GM23338 (cell line): Measurements from ENCODE around the gene ADGRL3. TPM values are rescaled to one million over a fixed set of nuclear protein-coding genes. Genes with fewer than 3 reads are reported as not detected.

Experiments
- ATAC-seq: fragments of 200-7000 bp; cut with Tn5 transposase; 3 replicates; pipeline ENCODE4 v1.9.1; 2020
- DNase-seq: peaks from one replicate; pipeline ENCODE4 v3.0.0-alpha.2; 2015; ENCODE audit warnings: low spot score
- H2AFZ ChIP-seq: fragments of 200-600 bp; sonication (generic); 2 replicates; pipeline ENCODE4 v1.8.0; 2016; ENCODE audit warnings: antibody characterized with exemption, mild to moderate bottlenecking, moderate library complexity
- H3F3A ChIP-seq: fragments of 200-600 bp; sonication (generic); replicated peaks from 2 replicates; pipeline ENCODE4 v1.8.0; 2017; ENCODE audit warnings: antibody characterized with exemption, mixed run types, low read depth
- H3K27ac ChIP-seq: fragments of 200-600 bp; sonication (generic); 2 replicates; pipeline ENCODE4 v1.6.1; 2016; ENCODE audit warnings: low read depth
- H3K27me3 ChIP-seq: fragments of 200-600 bp; sonication (generic); 2 replicates; pipeline ENCODE4 v1.8.0; 2016; ENCODE audit warnings: mild to moderate bottlenecking, mixed run types, moderate library complexity; ENCODE audit not compliant: insufficient read depth
- H3K36me3 ChIP-seq: fragments of 200-600 bp; sonication (generic); 2 replicates; pipeline ENCODE4 v1.8.0; 2016; ENCODE audit warnings: mild to moderate bottlenecking; ENCODE audit not compliant: insufficient read depth
- H3K4me1 ChIP-seq: fragments of 200-600 bp; sonication (generic); 2 replicates; pipeline ENCODE4 v1.8.0; 2016; ENCODE audit warnings: mild to moderate bottlenecking, moderate library complexity; ENCODE audit not compliant: insufficient read depth
- H3K4me2 ChIP-seq: fragments of 200-600 bp; sonication (generic); 2 replicates; pipeline ENCODE4 v1.7.1; 2017; ENCODE audit warnings: mixed run types
- H3K4me3 ChIP-seq: fragments of 200-600 bp; sonication (generic); 2 replicates; pipeline ENCODE4 v1.6.1; 2016; ENCODE audit warnings: mixed run types
- H3K79me2 ChIP-seq: fragments of 200-600 bp; sonication (generic); replicated peaks from 2 replicates; pipeline ENCODE4 v1.8.0; 2017; ENCODE audit warnings: mild to moderate bottlenecking; ENCODE audit not compliant: insufficient read depth
- H3K9me2 ChIP-seq: fragments of 200-600 bp; sonication (generic); 2 replicates; pipeline ENCODE4 v1.8.0; 2017; ENCODE audit not compliant: insufficient read depth
- H4K20me1 ChIP-seq: fragments of 200-600 bp; sonication (generic); replicated peaks from 2 replicates; pipeline ENCODE4 v1.8.0; 2017; ENCODE audit warnings: mild to moderate bottlenecking; ENCODE audit not compliant: insufficient read depth
- H3K27ac Mint-ChIP-seq: 2 replicates; pipeline ENCODE4 v1.8.0; 2020; ENCODE audit warnings: inconsistent platforms, mild to moderate bottlenecking, moderate library complexity, mixed read lengths
- H3K27me3 Mint-ChIP-seq: 3 replicates; pipeline ENCODE4 v1.8.0; 2022; ENCODE audit warnings: low read depth, mild to moderate bottlenecking, moderate library complexity, mixed read lengths, inconsistent platforms; ENCODE audit not compliant: insufficient read depth, poor library complexity
- H3K36me3 Mint-ChIP-seq: 3 replicates; pipeline ENCODE4 v1.8.0; 2021; ENCODE audit warnings: low read depth, mild to moderate bottlenecking, inconsistent platforms, moderate library complexity, mixed read lengths
- H3K4me1 Mint-ChIP-seq: 3 replicates; pipeline ENCODE4 v1.8.0; 2020; ENCODE audit warnings: mild to moderate bottlenecking, inconsistent platforms, mixed read lengths
- H3K4me3 Mint-ChIP-seq: 3 replicates; pipeline ENCODE4 v1.8.0; 2021; ENCODE audit warnings: moderate library complexity, mild to moderate bottlenecking, inconsistent platforms, mixed read lengths
- H3K9me3 Mint-ChIP-seq: 3 replicates; pipeline ENCODE4 v1.8.0; 2020; ENCODE audit warnings: moderate library complexity, mild to moderate bottlenecking, inconsistent platforms, mixed read lengths
- EZH2 ChIP-seq: fragments of 200-600 bp; sonication (generic); IDR thresholded peaks from one replicate; pipeline ENCODE4 v1.8.0; 2017; ENCODE audit warnings: antibody characterized with exemption, mild to moderate bottlenecking, low read depth; ENCODE audit not compliant: unreplicated experiment
- JUNB ChIP-seq: IDR thresholded peaks from one replicate; pipeline ENCODE4 v1.6.1; 2016; ENCODE audit warnings: antibody characterized with exemption; ENCODE audit not compliant: unreplicated experiment
- NANOG ChIP-seq: IDR thresholded peaks from 2 replicates; pipeline ENCODE4 v1.6.1; 2016; ENCODE audit warnings: antibody characterized with exemption, borderline replicate concordance
- polyA plus RNA-seq: library from polyadenylated mRNA; unstranded; fragments of >200 nt; fragmentation: Nextera tagmentation; extraction: Ambion mirVana; gene quantifications from 2 replicates; pipeline ENCODE4 v1.2.1, GENCODE V29; 2016
- total RNA-seq: library from RNA; depleted of rRNA; stranded (reverse); fragments of >200 nt; shearing (Covaris generic); gene quantifications from 2 replicates; pipeline ENCODE4 v1.2.3, GENCODE V29; 2014
- TF ChIP-seq, protein P1 (sequence below): fragments of 250-450 bp; sonication (Bioruptor Pico); IDR thresholded peaks from 2 replicates; pipeline ENCODE4 v1.5.0; 2020; ENCODE audit warnings: mild to moderate bottlenecking, moderate library complexity
- TF ChIP-seq, protein P2 (sequence below): IDR thresholded peaks from 2 replicates; pipeline ENCODE4 v1.6.1; 2016; ENCODE audit warnings: antibody characterized with exemption
- TF ChIP-seq, protein P3 (sequence below), 2 experiments: fragments of 200-600 bp in 1 of 2; sonication (generic) in 1 of 2; conservative IDR thresholded peaks; 2 replicates each; pipeline versions ENCODE4 v1.5.1 to v1.6.1; 2016 to 2017; ENCODE audit warnings: antibody characterized with exemption in 2 of 2, low read depth in 2 of 2, mild to moderate bottlenecking in 2 of 2, moderate library complexity in 1 of 2

The ADGRL3 gene
- total and polyA plus RNA-seq, 2 experiments from 2014 or later: 9.7 to 16.5 TPM

DNA sequence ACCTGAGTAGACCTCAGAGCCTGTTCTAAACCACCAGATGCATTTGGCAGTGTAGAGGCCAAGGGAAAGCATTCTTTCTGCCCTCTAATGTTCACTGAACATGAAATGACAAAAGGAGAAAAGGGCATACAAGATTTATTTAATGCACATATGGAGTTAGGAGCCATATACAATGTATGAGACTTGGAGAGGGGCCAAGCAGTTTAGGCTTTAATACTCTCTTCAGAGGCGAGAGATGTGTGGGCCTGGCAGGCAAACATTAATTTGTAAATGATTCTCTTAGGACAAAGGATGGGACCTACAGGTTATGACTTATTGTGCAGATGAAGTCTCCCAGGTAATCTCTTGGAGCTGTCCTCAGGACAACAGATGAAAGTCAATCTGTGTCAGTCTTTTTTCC, 631.9 kb downstream of the ADGRL3 start:
- no peak overlapping the region for H3K27ac Mint-ChIP-seq
- H3K4me1 Mint-ChIP-seq: peaks cover 49% of the 10 kb centered on the region
- Histone ChIP-seq H3K79me2 (no peaks in the 10 kb centered on the region), H3K9me2 (no peaks in the 10 kb centered on the region), H3K36me3 (no peaks in the 10 kb centered on the region), H3K4me1 (peaks cover 55% of the 10 kb centered on the region), H2AFZ (no peak overlapping the region), H3F3A (no peaks in the 10 kb centered on the region), H4K20me1 (no peaks in the 10 kb centered on the region), H3K27ac (peak overlapping the region; percentile 6; the same call in 1 of the 2 replicates), H3K4me3 (no peak overlapping the region), H3K4me2 (no peak overlapping the region), H3K27me3 (no peaks in the 10 kb centered on the region)
- no peaks in the 10 kb centered on the region for H3K36me3 Mint-ChIP-seq
- H3K9me3 Mint-ChIP-seq: peaks cover 6% of the 10 kb centered on the region; the same call in 1 of the 3 replicates
- H3K4me3 Mint-ChIP-seq: no peak overlapping the region
- ATAC-seq (no peak), DNase-seq (no peak)
- H3K27me3 Mint-ChIP-seq: no peaks in the 10 kb centered on the region
- TF ChIP-seq NANOG: no peak
- TF ChIP-seq, protein P1, sequence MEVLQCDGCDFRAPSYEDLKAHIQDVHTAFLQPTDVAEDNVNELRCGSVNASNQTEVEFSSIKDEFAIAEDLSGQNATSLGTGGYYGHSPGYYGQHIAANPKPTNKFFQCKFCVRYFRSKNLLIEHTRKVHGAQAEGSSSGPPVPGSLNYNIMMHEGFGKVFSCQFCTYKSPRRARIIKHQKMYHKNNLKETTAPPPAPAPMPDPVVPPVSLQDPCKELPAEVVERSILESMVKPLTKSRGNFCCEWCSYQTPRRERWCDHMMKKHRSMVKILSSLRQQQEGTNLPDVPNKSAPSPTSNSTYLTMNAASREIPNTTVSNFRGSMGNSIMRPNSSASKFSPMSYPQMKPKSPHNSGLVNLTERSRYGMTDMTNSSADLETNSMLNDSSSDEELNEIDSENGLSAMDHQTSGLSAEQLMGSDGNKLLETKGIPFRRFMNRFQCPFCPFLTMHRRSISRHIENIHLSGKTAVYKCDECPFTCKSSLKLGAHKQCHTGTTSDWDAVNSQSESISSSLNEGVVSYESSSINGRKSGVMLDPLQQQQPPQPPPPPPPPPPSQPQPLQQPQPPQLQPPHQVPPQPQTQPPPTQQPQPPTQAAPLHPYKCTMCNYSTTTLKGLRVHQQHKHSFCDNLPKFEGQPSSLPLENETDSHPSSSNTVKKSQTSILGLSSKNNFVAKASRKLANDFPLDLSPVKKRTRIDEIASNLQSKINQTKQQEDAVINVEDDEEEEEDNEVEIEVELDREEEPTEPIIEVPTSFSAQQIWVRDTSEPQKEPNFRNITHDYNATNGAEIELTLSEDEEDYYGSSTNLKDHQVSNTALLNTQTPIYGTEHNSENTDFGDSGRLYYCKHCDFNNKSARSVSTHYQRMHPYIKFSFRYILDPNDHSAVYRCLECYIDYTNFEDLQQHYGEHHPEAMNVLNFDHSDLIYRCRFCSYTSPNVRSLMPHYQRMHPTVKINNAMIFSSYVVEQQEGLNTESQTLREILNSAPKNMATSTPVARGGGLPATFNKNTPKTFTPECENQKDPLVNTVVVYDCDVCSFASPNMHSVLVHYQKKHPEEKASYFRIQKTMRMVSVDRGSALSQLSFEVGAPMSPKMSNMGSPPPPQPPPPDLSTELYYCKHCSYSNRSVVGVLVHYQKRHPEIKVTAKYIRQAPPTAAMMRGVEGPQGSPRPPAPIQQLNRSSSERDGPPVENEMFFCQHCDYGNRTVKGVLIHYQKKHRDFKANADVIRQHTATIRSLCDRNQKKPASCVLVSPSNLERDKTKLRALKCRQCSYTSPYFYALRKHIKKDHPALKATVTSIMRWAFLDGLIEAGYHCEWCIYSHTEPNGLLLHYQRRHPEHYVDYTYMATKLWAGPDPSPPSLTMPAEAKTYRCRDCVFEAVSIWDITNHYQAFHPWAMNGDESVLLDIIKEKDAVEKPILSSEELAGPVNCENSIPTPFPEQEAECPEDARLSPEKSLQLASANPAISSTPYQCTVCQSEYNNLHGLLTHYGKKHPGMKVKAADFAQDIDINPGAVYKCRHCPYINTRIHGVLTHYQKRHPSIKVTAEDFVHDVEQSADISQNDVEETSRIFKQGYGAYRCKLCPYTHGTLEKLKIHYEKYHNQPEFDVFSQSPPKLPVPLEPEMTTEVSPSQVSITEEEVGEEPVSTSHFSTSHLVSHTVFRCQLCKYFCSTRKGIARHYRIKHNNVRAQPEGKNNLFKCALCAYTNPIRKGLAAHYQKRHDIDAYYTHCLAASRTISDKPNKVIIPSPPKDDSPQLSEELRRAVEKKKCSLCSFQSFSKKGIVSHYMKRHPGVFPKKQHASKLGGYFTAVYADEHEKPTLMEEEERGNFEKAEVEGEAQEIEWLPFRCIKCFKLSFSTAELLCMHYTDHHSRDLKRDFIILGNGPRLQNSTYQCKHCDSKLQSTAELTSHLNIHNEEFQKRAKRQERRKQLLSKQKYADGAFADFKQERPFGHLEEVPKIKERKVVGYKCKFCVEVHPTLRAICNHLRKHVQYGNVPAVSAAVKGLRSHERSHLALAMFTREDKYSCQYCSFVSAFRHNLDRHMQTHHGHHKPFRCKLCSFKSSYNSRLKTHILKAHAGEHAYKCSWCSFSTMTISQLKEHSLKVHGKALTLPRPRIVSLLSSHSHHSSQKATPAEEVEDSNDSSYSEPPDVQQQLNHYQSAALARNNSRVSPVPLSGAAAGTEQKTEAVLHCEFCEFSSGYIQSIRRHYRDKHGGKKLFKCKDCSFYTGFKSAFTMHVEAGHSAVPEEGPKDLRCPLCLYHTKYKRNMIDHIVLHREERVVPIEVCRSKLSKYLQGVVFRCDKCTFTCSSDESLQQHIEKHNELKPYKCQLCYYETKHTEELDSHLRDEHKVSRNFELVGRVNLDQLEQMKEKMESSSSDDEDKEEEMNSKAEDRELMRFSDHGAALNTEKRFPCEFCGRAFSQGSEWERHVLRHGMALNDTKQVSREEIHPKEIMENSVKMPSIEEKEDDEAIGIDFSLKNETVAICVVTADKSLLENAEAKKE (CRISPR knock-in tag): no peak
- no peak for TF ChIP-seq EZH2

DNA sequence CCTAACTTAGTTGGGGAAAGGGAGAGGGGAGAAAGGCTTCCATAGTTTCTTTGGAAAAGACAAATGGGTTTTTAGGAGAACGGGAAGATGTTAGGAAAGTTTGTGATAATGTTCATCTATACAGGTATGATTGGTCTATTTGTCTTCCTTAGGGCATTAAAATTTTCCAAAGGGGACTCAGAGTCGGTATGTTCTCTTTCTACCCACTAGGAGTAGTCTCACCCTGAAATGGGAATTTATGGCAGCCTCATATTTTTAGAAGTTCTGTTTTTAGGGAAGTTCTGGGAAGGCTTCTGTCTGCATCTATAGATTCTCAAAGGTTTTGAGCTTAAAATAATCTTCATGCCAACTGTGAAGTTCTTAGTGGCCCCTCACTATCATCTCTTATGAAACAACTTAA, 637.3 kb downstream of the ADGRL3 start:
- peaks cover 73% of the 10 kb centered on the region for H3K4me1 ChIP-seq
- H3K4me1 Mint-ChIP-seq: peaks cover 62% of the 10 kb centered on the region
- DNase-seq: peak; percentile 36
- no peaks in the 10 kb centered on the region for H3K36me3 ChIP-seq
- H3K27me3 ChIP-seq: no peaks in the 10 kb centered on the region
- H4K20me1 ChIP-seq: no peaks in the 10 kb centered on the region
- H3K36me3 Mint-ChIP-seq: no peaks in the 10 kb centered on the region; the same call in 2 of the 3 replicates
- peak overlapping the region; percentile 30 for H3K27ac Mint-ChIP-seq
- peaks cover 6% of the 10 kb centered on the region; the same call in 2 of the 3 replicates for H3K9me3 Mint-ChIP-seq
- TF ChIP-seq, protein P2, sequence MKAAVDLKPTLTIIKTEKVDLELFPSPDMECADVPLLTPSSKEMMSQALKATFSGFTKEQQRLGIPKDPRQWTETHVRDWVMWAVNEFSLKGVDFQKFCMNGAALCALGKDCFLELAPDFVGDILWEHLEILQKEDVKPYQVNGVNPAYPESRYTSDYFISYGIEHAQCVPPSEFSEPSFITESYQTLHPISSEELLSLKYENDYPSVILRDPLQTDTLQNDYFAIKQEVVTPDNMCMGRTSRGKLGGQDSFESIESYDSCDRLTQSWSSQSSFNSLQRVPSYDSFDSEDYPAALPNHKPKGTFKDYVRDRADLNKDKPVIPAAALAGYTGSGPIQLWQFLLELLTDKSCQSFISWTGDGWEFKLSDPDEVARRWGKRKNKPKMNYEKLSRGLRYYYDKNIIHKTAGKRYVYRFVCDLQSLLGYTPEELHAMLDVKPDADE: no peak
- no peak for TF ChIP-seq JUNB
- TF ChIP-seq, protein P3, sequence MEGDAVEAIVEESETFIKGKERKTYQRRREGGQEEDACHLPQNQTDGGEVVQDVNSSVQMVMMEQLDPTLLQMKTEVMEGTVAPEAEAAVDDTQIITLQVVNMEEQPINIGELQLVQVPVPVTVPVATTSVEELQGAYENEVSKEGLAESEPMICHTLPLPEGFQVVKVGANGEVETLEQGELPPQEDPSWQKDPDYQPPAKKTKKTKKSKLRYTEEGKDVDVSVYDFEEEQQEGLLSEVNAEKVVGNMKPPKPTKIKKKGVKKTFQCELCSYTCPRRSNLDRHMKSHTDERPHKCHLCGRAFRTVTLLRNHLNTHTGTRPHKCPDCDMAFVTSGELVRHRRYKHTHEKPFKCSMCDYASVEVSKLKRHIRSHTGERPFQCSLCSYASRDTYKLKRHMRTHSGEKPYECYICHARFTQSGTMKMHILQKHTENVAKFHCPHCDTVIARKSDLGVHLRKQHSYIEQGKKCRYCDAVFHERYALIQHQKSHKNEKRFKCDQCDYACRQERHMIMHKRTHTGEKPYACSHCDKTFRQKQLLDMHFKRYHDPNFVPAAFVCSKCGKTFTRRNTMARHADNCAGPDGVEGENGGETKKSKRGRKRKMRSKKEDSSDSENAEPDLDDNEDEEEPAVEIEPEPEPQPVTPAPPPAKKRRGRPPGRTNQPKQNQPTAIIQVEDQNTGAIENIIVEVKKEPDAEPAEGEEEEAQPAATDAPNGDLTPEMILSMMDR (conservative IDR thresholded peaks at IDR 0.05; ENCODE audit: low read depth in 2 of 2): peak in 1 of 2 experiments; percentile 50; a peak in 2 of 4 replicates
- H3K4me2 ChIP-seq: peak overlapping the region; percentile 59
- no peaks in the 10 kb centered on the region for H3F3A ChIP-seq
- H3K9me2 ChIP-seq: no peaks in the 10 kb centered on the region
- peak overlapping the region; percentile 68; the same call in 1 of the 2 replicates for H3K27ac ChIP-seq
- 0 out of 2 replicates have a peak overlapping the region, but pooled peaks have one; percentile 18 for H3K4me3 ChIP-seq
- no peaks in the 10 kb centered on the region for H3K79me2 ChIP-seq
- ATAC-seq: peak; percentile 69
- H3K27me3 Mint-ChIP-seq: no peaks in the 10 kb centered on the region
- H2AFZ ChIP-seq: no peak overlapping the region
- H3K4me3 Mint-ChIP-seq: no peak overlapping the region; the same call in 2 of the 3 replicates
